Dermis microvascular lymphatic vessel endothelial cell (primary cell): Measurements from ENCODE around the gene CADM1. TPM values are rescaled to one million over a fixed set of nuclear protein-coding genes. Genes with fewer than 3 reads are reported as not detected.

Experiments
- DNase-seq, 2 donors: peaks; one replicate each; pipeline versions ENCODE4 v3.0.0 to v3.0.0-alpha.2; 2010; ENCODE audit warnings: low read depth in 2 of 2
- total RNA-seq: library from RNA; depleted of rRNA; stranded (reverse); fragments of >200 nt; gene quantifications from 2 replicates; pipeline ENCODE4 v1.2.1, GENCODE V29; 2014

CADM1 gene
- total RNA-seq, 1 donor from 2014 or later: 0.77 TPM

GRCh38 chr11:115515647-115516395 is 11.6 kb upstream of the CADM1 start:
- DNase-seq: no peak

DNA sequence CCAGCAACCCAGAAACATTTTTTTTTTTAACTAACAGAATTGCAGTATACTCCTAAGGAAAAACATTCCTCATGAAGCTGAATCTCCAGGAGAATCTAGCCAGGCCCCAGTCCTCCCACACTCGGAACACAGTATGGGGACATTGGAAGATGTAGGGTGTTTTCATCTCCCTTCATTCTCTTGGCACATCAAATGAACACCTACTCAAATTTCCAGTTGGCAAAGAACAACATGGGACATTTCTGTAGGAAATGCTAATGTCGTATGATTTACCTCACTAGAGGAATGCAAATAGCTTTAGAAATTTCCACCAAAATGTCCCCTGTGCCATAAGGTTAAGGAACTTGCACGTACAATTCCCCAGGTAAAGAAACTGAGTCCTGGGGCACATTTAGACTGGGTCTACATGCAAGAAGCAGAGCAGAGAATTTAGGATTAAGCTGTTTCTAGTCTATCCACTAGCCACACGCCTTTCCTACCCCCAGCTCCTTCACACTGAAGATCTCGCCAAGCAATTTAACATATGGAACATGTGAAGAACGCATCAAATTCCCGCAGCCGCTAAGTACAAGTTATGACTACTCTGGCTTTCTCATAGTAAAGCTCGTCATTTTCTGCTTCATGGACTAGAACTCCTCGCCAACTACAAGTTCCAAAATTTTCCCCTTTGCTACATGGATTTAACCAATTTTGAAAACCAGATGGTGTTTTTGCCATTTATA is 2.9 kb upstream of the CADM1 start:
- no peak for DNase-seq

- DNase-seq: no peak
These were observed 960 bp upstream of the CADM1 start for GRCh38 chr11:115505175-115505574.

- DNase-seq: no peak
These were observed 334 bp downstream of the CADM1 start for GRCh38 chr11:115503886-115504275.

GRCh38 chr11:115503083-115503885 is 931 bp downstream of the CADM1 start:
- peak in 1 of 2 donors; percentile 27 for DNase-seq

- DNase-seq: no peak
These were observed 1.6 kb downstream of the CADM1 start for GRCh38 chr11:115502636-115503082.

- no peak for DNase-seq
These were observed 2.2 kb downstream of the CADM1 start for GRCh38 chr11:115501893-115502589.

DNA sequence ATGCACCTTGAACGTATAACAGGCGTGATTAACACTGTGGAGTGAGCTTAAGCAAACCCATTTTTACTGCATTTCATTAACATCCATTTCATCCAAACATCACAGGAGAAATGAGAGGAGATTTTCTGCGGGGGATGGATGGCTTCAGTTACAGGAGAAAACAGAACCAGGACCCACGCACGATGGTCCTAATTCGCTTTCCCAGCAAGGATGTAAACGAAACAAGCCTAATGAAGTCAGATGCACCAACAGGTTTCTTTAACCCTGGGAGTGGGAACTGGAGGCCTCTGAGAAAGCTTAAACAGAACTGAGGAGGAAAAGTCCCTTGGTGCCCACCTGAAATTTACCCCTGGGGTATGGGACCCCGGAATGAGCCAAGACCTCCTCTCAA is 2.7 kb downstream of the CADM1 start:
- no peak for DNase-seq

DNA sequence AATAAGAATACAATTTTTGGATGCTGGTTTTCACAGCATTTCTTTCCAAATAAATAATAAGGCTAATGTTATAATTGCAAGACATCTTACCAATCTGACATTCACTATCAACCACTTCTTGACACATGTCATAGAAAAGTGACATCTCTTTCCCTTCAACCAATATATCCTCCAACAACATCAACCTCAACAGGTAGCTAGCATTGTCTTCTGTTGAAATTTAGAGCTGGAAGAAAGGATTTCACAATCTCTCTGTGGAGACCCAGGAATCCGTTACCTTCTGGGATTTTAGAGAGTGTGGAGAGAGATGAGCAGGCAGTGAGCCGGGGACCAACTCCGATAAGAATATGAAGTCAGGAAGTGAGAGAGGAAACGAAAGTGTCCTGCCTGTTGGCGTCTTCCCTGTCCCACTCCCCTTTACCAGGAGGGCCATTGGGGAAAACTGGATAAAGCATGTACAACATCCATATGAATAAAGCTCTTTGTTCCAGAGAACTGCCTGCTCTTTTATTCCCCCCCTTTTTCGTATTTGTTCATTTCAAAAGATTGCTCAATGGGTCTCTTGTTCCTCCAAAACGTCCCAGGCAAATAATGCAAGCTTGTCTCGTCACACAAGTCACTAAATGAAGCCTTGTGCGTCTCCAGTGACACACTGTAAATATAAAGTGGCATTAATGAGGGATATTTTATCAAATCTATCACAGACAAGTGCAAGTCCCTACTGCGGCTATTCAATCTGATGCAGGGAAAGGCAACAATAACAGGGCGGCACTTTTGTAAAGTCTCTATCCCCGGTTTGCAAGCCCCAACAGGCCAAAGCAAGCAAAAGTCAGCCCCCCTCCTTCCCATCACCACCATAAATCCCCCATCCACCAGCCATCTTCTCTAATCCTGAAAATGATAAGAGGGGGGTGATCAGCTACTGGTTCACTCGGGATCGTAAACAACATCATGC is 3.4 kb downstream of the CADM1 start:
- DNase-seq: no peak

DNA sequence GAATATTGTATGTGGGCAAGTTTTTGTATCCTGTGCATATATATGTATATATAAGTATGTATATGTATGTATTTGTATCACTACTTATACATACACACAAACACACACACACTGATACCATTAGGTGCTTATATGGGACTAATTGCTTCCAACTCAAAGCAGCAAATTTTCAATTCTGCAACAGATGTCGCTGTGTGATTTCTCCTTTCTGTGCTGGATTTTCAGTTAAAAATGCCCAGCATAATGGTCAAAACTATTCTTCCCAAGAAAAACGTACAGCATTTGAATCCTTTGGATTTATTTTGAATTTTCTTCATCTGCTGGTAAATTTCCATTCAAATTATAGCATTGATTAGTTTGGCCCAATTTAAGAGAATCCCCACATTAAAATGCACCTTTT is 4.3 kb downstream of the CADM1 start:
- no peak for DNase-seq

DNA sequence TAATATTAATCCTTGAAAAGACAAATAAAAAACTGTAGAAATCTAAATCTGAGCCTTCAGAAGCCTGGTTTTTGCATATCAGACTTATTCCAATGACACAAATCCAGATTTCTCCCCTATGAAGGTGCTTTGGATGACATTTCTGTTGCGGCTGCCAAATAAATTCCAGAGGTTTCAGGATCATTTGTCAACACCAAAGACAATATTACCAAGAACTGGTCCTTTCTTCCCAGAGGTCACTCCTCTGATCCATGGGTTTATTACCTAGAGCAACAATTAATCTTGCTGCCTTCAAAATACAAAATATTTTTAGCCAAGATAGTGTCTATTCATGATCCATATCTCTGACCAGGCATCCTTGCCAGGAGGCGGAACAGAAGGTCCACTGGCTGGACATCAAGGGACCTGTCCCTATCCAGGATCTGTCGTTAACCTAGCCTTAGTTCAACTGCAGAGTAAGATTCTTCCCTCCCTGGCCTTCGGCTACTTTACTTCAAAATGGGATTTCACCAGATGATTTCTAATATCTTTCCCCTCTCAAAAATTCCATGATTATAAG is 4.9 kb downstream of the CADM1 start:
- DNase-seq: no peak

DNA sequence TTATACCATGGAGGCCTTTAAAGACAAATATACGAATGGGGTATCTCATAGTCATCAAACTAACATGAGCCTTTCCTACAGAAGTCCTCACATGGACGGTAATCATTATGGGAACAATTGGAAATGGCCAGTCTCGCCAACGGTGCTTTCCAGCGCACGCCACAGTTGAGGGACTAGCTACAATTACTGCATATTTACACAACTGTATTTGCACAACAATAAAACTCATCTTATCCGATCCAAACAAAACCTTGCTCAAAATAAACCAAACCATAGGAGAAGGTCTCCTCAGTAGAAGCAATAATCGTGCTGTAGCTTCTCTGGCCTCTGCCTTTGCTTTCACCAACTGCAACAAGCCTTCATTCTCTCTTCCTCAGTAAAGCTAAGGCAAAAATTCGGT is 5.9 kb downstream of the CADM1 start:
- DNase-seq: no peak

DNA sequence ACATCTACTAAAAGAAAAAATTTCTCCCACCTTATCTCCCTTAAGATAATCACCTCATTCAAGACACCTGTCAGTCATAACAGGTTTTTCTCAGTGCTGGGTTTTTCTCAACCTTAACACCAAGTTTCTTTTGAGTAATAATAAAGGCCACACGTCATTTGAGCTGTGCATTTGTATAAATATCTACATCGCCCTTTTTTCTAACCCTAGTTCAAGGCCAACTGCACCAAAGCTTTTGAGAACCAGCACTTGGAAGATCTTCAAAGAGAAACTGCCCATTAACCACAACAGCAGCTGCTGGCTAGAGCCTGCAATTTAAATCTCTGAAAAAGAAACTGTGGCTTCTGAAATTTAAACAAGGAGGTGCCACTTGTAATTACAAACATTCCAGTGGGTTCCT is 6.9 kb downstream of the CADM1 start:
- DNase-seq: no peak

DNA sequence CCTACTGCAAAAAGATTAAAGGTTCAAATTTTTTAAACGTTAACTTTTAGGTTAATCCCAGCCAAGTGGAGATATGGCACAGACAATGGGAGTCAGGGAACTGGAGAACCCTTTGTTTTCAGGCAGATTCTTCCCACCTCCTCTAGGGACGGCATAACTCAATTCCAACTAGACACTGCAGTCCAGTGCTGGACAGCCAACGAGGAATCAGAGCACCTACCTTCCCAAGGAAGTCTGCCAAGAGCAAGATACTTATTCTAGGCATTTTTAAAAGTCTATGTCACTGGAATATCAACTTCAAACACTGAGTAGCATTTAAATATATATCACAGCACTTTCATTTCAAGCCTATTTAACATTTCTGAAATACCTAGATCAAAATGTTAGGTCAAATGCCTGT is 7.3 kb downstream of the CADM1 start:
- DNase-seq: no peak

- DNase-seq: no peak
These were observed 10.3 kb downstream of the CADM1 start for GRCh38 chr11:115493905-115494304.

DNA sequence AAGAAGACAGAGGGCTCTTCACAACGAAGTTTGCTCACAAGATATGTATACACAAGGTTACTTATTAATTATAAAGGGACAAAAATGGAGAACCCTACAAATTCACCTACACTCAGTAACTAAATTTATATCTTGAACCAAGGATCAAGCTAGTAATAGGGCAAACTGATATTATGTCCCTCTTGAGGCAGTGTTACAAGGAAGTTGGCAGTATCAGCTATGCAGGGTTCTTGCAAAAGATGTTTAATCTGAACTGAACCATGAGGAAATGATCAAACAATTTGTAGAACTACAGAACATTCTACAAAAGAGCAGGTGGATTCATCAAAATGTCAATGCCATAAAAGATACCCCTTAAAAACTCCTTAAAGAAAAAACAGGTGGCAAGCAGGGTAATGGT is 10.7 kb downstream of the CADM1 start:
- DNase-seq: no peak

GRCh38 chr11:115489466-115489865 is 14.7 kb downstream of the CADM1 start:
- DNase-seq: no peak

GRCh38 chr11:115488945-115489344 is 15.3 kb downstream of the CADM1 start:
- no peak for DNase-seq

DNA sequence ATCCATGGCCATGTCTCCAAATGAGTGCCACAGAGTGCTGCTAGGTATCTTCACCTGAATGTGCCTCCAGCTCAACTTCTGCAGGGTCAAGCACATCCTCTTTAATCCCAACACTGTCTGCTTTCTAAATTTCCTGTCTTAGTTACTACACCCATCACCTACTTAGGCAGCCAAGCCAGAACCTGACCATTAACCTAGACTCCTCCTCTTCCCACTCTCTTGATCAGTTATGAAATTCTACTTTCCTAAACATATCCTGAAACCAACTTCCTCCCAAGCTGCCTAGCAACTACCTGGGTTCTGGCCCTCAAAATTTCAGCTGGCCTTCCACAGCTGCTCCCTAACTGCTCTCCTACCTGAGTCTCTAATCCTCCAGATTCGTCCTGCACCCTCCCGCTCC is 22.7 kb downstream of the CADM1 start:
- no peak for DNase-seq

DNA sequence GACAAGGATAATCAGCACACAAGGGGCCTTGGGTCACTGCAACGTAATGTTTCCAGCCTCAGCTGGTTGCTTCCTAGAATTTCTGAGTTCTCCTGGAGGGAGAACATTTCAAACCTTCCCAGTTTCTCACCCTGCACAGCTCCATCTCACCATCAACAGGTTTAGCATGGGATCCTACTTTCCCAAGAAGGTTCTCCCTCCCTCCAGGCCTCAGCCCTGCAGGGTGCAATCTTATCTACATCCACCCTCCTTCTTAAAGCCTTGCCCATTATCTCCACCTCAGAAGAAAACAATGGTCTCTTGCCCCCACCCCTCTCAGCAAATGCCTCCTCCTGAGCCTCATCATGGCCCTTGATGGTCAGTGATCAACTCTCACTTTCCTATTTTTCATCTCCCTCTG is 23.6 kb downstream of the CADM1 start:
- DNase-seq: no peak
